ENCODE data around the gene RELL1.

RELL1 gene

GRCh38 chr4:37728064-37728463 is 41.9 kb upstream of the RELL1 start:
- no peak overlapping the region for H3K4me3 ChIP-seq (replicated peaks; ENCODE audit: low read depth, low read length)
- no peak for DNase-seq (ENCODE audit: extremely low read depth, low read depth)
- TF ChIP-seq CTCF (IDR thresholded peaks at IDR 0.05; ENCODE audit: low read depth, low read length, missing control alignments), result no peak

GRCh38 chr4:37727635-37728034 is 41.5 kb upstream of the RELL1 start:
- no peak for TF ChIP-seq CTCF (IDR thresholded peaks at IDR 0.05; ENCODE audit: low read depth, low read length, missing control alignments)
- H3K4me3 ChIP-seq (replicated peaks; ENCODE audit: low read depth, low read length), result no peak overlapping the region
- no peak for DNase-seq (ENCODE audit: extremely low read depth, low read depth)

- H3K4me3 ChIP-seq (replicated peaks; ENCODE audit: low read depth, low read length), result no peak overlapping the region
- no peak for DNase-seq (ENCODE audit: extremely low read depth, low read depth)
- TF ChIP-seq CTCF (IDR thresholded peaks at IDR 0.05; ENCODE audit: low read depth, low read length, missing control alignments), result no peak
Observed at GRCh38 chr4:37726666-37727065, 40.5 kb upstream of the RELL1 start.

GRCh38 chr4:37725718-37726117 is 39.5 kb upstream of the RELL1 start:
- no peak overlapping the region for H3K4me3 ChIP-seq (replicated peaks; ENCODE audit: low read depth, low read length)

GRCh38 chr4:37723067-37723466 is 36.9 kb upstream of the RELL1 start:
- DNase-seq (ENCODE audit: extremely low read depth, low read depth), result no peak
- no peak overlapping the region for H3K4me3 ChIP-seq (replicated peaks; ENCODE audit: low read depth, low read length)
- no peak for TF ChIP-seq CTCF (IDR thresholded peaks at IDR 0.05; ENCODE audit: low read depth, low read length, missing control alignments)

More at GRCh38 chr4:37725718-37726117, 39.5 kb upstream of the RELL1 start:
- no peak for DNase-seq (ENCODE audit: extremely low read depth, low read depth)
- TF ChIP-seq CTCF (IDR thresholded peaks at IDR 0.05; ENCODE audit: low read depth, low read length, missing control alignments), result no peak

- TF ChIP-seq CTCF (IDR thresholded peaks at IDR 0.05; ENCODE audit: low read depth, low read length, missing control alignments), result no peak
- no peak overlapping the region for H3K4me3 ChIP-seq (replicated peaks; ENCODE audit: low read depth, low read length)
- no peak for DNase-seq (ENCODE audit: extremely low read depth, low read depth)
Observed at GRCh38 chr4:37721995-37722638, 35.9 kb upstream of the RELL1 start.

GRCh38 chr4:37719021-37719420 is 32.8 kb upstream of the RELL1 start:
- no peak for TF ChIP-seq CTCF (IDR thresholded peaks at IDR 0.05; ENCODE audit: low read depth, low read length, missing control alignments)
- DNase-seq (ENCODE audit: extremely low read depth, low read depth), result no peak
- H3K4me3 ChIP-seq (replicated peaks; ENCODE audit: low read depth, low read length), result no peak overlapping the region
